HepG2 (cell line): ENCODE data around the gene GPAT3. TPM values are rescaled to one million over a fixed set of nuclear protein-coding genes. Genes with fewer than 3 reads are reported as not detected.

ENCODE experiments used
- EP300 ChIP-seq, 3 experiments: sonication (generic) in 1 of 3; formaldehyde crosslinking in 1 of 3; IDR thresholded peaks; 2 replicates each; pipeline versions ENCODE4 v1.5.1 to v1.6.1; 2011 to 2020; ENCODE audit warnings: low read depth in 2 of 3, low read length in 2 of 3, borderline replicate concordance in 1 of 3, improper control_type of control experiment in 1 of 3, mild to moderate bottlenecking in 1 of 3, missing genetic modification reagents in 1 of 3, moderate library complexity in 1 of 3
- FLYWCH1 ChIP-seq: sonication (generic); formaldehyde crosslinking; IDR thresholded peaks from 2 replicates; pipeline ENCODE4 v1.8.1; 2023; ENCODE audit warnings: mild to moderate bottlenecking, missing genetic modification reagents
- FOXA3 ChIP-seq: IDR thresholded peaks from 2 replicates; pipeline ENCODE4 v1.6.1; 2016; ENCODE audit warnings: missing genetic modification reagents, missing compliant biosample characterization
- HCFC1 ChIP-seq: fragments of 150-350 bp; IDR thresholded peaks from 2 replicates; pipeline ENCODE4 v1.6.1; 2014; ENCODE audit warnings: low read depth, low read length
- HOXA7 ChIP-seq: sonication (generic); formaldehyde crosslinking; IDR thresholded peaks from 2 replicates; pipeline ENCODE4 v1.8.1; 2022; ENCODE audit warnings: mild to moderate bottlenecking, missing genetic modification reagents, moderate library complexity
- MAFF ChIP-seq: IDR thresholded peaks from 2 replicates; pipeline ENCODE4 v1.6.1; 2011; ENCODE audit warnings: low read depth, low read length, improper control_type of control experiment
- MED13 ChIP-seq: sonication (generic); formaldehyde crosslinking; IDR thresholded peaks from 2 replicates; pipeline ENCODE4 v1.5.0; 2020; ENCODE audit warnings: missing genetic modification reagents
- MTF1 ChIP-seq: sonication (generic); formaldehyde crosslinking; IDR thresholded peaks from 2 replicates; pipeline ENCODE4 v1.5.0; 2020; ENCODE audit warnings: missing genetic modification reagents
- MYNN ChIP-seq: sonication (generic); formaldehyde crosslinking; IDR thresholded peaks from 2 replicates; pipeline ENCODE4 v1.4.0; 2020; ENCODE audit warnings: mild to moderate bottlenecking, low read depth, missing genetic modification reagents
- PCBP1 ChIP-seq: fragments of 200-400 bp; formaldehyde crosslinking; IDR thresholded peaks from 2 replicates; pipeline ENCODE4 v1.6.1; 2017; ENCODE audit warnings: mild to moderate bottlenecking, low read depth, low read length, borderline replicate concordance
- PHF21A ChIP-seq: sonication (generic); formaldehyde crosslinking; IDR thresholded peaks from 2 replicates; pipeline ENCODE4 v1.5.0; 2020; ENCODE audit warnings: mild to moderate bottlenecking, missing genetic modification reagents
- RFX3 ChIP-seq: IDR thresholded peaks from 2 replicates; pipeline ENCODE4 v1.6.1; 2016; ENCODE audit warnings: missing biosample characterization, missing genetic modification reagents
- RXRA ChIP-seq: sonication (generic); formaldehyde crosslinking; IDR thresholded peaks from 2 replicates; pipeline ENCODE4 v1.5.1; 2020; ENCODE audit warnings: missing genetic modification reagents
- SMAD3 ChIP-seq: sonication (generic); formaldehyde crosslinking; IDR thresholded peaks from 2 replicates; pipeline ENCODE4 v1.4.0; 2020; ENCODE audit warnings: missing genetic modification reagents
- SOX6 ChIP-seq, 2 experiments: fragments of 450-650 bp in 1 of 2; sonication (generic) in 1 of 2; formaldehyde crosslinking in 1 of 2; IDR thresholded peaks; 2 replicates each; pipeline versions ENCODE4 v1.4.0 to v1.6.1; 2017 to 2020; ENCODE audit warnings: antibody characterized with exemption in 1 of 2, mild to moderate bottlenecking in 1 of 2, missing genetic modification reagents in 1 of 2
- STAG1 ChIP-seq: sonication (generic); formaldehyde crosslinking; IDR thresholded peaks from 2 replicates; pipeline ENCODE4 v1.4.0; 2020; ENCODE audit warnings: missing genetic modification reagents
- SYNCRIP ChIP-seq: fragments of 200-400 bp; formaldehyde crosslinking; IDR thresholded peaks from 2 replicates; pipeline ENCODE4 v1.6.1; 2018; ENCODE audit warnings: mild to moderate bottlenecking, low read depth, low read length; ENCODE audit not compliant: insufficient read depth
- U2AF1 ChIP-seq: fragments of 200-400 bp; formaldehyde crosslinking; optimal IDR thresholded peaks from 2 replicates; pipeline ENCODE3; 2017; ENCODE audit warnings: mild to moderate bottlenecking, low read depth, low read length
- ZFP36 ChIP-seq: fragments of 150-350 bp; IDR thresholded peaks from 2 replicates; pipeline ENCODE4 v1.6.1; 2018; ENCODE audit warnings: borderline replicate concordance, low read length, low read depth; ENCODE audit not compliant: partially characterized antibody
- ZNF468 ChIP-seq: sonication (generic); formaldehyde crosslinking; IDR thresholded peaks from 2 replicates; pipeline ENCODE4 v1.8.0; 2022; ENCODE audit warnings: mild to moderate bottlenecking, moderate library complexity, missing genetic modification reagents
- ZNF557 ChIP-seq: sonication (generic); formaldehyde crosslinking; IDR thresholded peaks from 2 replicates; pipeline ENCODE4 v1.4.0; 2020; ENCODE audit warnings: missing genetic modification reagents
- ZNF644 ChIP-seq: IDR thresholded peaks from 2 replicates; pipeline ENCODE4 v1.6.1; 2016; ENCODE audit warnings: low read depth
- polyA plus RNA-seq, 8 experiments: library from polyadenylated mRNA; depleted of rRNA in 3 of 8; stranded (reverse) in 7 of 8; unstranded in 1 of 8; fragments of >200 nt; fragmentation: Illumina TruSeq in 4 of 8; extraction: Trizol in 4 of 8; gene quantifications; 2 replicates each; pipeline versions ENCODE4 v1.2.1 to v1.2.3, GENCODE V29; 2011 to 2016; ENCODE audit warnings: low read depth in 4 of 8, missing spikeins in 1 of 8, mixed read lengths in 1 of 8; ENCODE audit not compliant: insufficient read depth in 1 of 8
- total RNA-seq, 5 experiments: library from RNA; depleted of rRNA; stranded (reverse); fragments of >200 nt; fragmentation: Illumina TruSeq; extraction: Trizol; gene quantifications; 2 replicates each; pipeline ENCODE4 v1.2.3, GENCODE V29; 2016; ENCODE audit warnings: low read depth in 1 of 5
- TF ChIP-seq, protein P1 (sequence below): sonication (generic); formaldehyde crosslinking; IDR thresholded peaks from 2 replicates; pipeline ENCODE4 v1.4.0; 2020; ENCODE audit warnings: missing genetic modification reagents, borderline replicate concordance
- TF ChIP-seq, protein P2 (sequence below): sonication (generic); formaldehyde crosslinking; IDR thresholded peaks from 2 replicates; pipeline ENCODE4 v1.8.1; 2023; ENCODE audit warnings: missing genetic modification reagents, inconsistent platforms, borderline replicate concordance
- TF ChIP-seq, protein P3 (sequence below): sonication (generic); formaldehyde crosslinking; IDR thresholded peaks from 2 replicates; pipeline ENCODE4 v1.4.0; 2020; ENCODE audit warnings: mild to moderate bottlenecking, missing genetic modification reagents

Gene GPAT3
- total and polyA plus RNA-seq, 2 of the 13 experiments (the other 11 are each of a cell fraction or from before 2014, with no cell fraction given): 2.4 to 2.6 TPM

DNA sequence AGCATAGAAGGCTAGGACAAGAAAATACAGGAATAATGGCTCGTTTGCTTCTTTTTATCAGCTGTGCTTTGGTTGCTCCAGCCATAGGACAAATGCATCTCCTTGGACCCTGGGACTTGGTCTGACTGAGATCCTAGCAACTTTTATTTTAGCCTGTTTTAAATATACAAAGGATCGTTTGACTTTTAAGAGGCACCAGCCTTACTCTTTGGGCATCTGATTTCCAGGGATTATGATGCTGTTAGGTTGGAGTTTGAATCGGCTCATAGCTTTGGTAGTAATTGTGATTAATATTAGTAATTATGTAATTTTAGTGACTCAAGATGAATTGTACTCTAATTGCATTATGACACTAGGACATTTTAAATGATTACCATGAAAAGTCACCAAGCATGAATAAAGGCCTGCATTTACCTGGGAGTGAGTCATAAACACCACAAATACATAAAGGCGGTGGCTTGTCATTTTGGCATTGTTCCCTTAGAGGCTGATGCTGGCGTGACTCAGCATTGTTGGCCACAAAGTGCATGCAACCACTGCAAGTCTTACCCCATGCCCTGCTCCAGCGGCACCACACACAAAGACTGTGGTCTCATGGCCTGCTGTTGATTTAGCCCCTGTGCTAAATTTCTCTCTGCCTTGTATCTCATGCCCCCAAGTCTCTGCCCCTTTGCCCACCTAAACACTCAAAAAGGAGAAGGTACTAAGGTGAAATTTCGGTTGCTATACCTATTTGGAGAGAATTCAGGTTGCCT, 12.4 kb downstream of the GPAT3 start (continued):
- no peak for TF ChIP-seq MTF1 (CRISPR knock-in tag)
- TF ChIP-seq, protein P1, sequence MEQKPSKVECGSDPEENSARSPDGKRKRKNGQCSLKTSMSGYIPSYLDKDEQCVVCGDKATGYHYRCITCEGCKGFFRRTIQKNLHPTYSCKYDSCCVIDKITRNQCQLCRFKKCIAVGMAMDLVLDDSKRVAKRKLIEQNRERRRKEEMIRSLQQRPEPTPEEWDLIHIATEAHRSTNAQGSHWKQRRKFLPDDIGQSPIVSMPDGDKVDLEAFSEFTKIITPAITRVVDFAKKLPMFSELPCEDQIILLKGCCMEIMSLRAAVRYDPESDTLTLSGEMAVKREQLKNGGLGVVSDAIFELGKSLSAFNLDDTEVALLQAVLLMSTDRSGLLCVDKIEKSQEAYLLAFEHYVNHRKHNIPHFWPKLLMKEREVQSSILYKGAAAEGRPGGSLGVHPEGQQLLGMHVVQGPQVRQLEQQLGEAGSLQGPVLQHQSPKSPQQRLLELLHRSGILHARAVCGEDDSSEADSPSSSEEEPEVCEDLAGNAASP (CRISPR knock-in tag): no peak
- no peak for TF ChIP-seq ZNF557 (CRISPR knock-in tag)
- no peak for TF ChIP-seq HCFC1
- TF ChIP-seq FOXA3 (CRISPR knock-in tag): peak; percentile 22; the same call in 1 of the 2 replicates
- no peak for TF ChIP-seq SOX6 (IDR thresholded peaks at IDR 0.05)
- peak; percentile 67 for TF ChIP-seq SOX6 (CRISPR knock-in tag; IDR thresholded peaks at IDR 0.05)
- TF ChIP-seq, protein P2, sequence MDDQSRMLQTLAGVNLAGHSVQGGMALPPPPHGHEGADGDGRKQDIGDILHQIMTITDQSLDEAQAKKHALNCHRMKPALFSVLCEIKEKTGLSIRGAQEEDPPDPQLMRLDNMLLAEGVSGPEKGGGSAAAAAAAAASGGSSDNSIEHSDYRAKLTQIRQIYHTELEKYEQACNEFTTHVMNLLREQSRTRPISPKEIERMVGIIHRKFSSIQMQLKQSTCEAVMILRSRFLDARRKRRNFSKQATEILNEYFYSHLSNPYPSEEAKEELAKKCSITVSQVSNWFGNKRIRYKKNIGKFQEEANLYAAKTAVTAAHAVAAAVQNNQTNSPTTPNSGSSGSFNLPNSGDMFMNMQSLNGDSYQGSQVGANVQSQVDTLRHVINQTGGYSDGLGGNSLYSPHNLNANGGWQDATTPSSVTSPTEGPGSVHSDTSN (CRISPR knock-in tag): no peak
- TF ChIP-seq EP300 (IDR thresholded peaks at IDR 0.05; ENCODE audit: low read depth in 2 of 2, low read length in 2 of 2): peak in 1 of 2 experiments; percentile 69; a peak in 2 of 4 replicates
- TF ChIP-seq EP300 (CRISPR knock-in tag; IDR thresholded peaks at IDR 0.05; ENCODE audit: borderline replicate concordance): peak; percentile 85
- TF ChIP-seq HOXA7 (CRISPR knock-in tag): no peak
- TF ChIP-seq MED13 (CRISPR knock-in tag): no peak
- no peak for TF ChIP-seq ZFP36
- TF ChIP-seq SYNCRIP: no peak
- TF ChIP-seq ZNF468 (CRISPR knock-in tag): no peak
- TF ChIP-seq PCBP1: no peak
- no peak for TF ChIP-seq FLYWCH1
- TF ChIP-seq PHF21A (CRISPR knock-in tag): no peak
- TF ChIP-seq MAFF: peak; percentile 90
- no peak for TF ChIP-seq U2AF1
- TF ChIP-seq MYNN (CRISPR knock-in tag): no peak
- no peak for TF ChIP-seq SMAD3
- no peak for TF ChIP-seq RFX3 (CRISPR knock-in tag)
- TF ChIP-seq ZNF644 (CRISPR knock-in tag): peak; percentile 67; the same call in 1 of the 2 replicates
- TF ChIP-seq RXRA (CRISPR knock-in tag): 0 out of 2 replicates have a peak, but pooled peaks have one; percentile 22
- TF ChIP-seq, protein P3, sequence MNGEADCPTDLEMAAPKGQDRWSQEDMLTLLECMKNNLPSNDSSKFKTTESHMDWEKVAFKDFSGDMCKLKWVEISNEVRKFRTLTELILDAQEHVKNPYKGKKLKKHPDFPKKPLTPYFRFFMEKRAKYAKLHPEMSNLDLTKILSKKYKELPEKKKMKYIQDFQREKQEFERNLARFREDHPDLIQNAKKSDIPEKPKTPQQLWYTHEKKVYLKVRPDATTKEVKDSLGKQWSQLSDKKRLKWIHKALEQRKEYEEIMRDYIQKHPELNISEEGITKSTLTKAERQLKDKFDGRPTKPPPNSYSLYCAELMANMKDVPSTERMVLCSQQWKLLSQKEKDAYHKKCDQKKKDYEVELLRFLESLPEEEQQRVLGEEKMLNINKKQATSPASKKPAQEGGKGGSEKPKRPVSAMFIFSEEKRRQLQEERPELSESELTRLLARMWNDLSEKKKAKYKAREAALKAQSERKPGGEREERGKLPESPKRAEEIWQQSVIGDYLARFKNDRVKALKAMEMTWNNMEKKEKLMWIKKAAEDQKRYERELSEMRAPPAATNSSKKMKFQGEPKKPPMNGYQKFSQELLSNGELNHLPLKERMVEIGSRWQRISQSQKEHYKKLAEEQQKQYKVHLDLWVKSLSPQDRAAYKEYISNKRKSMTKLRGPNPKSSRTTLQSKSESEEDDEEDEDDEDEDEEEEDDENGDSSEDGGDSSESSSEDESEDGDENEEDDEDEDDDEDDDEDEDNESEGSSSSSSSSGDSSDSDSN (CRISPR knock-in tag): no peak
- no peak for TF ChIP-seq STAG1 (CRISPR knock-in tag)
